Ramos (cell line): ENCODE data around the gene ATF7.

Source experiments
- in situ Hi-C: fragments of 300-500 bp; cut with MboI; formaldehyde crosslinking; loops from one replicate; pipeline ENCODE4 v1.14.3; 2022; ENCODE audit warnings: low sequenced_read_pairs; ENCODE audit not compliant: unreplicated experiment

Gene ATF7

DNA sequence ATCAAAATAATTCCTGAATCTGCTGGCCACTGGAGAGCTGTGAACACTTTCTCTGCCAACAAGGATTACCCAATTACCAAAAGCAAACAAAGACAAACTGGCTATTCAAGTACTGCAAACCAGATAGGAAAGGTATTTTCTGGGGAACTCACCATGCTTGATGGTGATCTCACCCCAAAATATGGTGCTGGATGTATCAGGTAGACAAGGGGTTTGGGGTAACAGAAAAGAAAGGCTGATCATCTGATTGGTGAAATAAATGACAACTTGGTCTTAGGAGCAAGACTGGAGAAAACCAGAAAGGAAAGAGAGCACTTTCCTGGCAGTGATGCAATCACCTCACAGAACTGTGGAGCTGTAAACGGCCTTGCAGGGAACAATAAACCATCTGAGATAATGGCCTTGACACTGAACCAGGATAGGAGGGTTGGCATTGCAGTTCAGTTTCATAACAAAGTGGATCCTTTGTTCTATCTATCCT, 87.9 kb downstream of the ATF7 start:
- in situ Hi-C loops: no loop called here

DNA sequence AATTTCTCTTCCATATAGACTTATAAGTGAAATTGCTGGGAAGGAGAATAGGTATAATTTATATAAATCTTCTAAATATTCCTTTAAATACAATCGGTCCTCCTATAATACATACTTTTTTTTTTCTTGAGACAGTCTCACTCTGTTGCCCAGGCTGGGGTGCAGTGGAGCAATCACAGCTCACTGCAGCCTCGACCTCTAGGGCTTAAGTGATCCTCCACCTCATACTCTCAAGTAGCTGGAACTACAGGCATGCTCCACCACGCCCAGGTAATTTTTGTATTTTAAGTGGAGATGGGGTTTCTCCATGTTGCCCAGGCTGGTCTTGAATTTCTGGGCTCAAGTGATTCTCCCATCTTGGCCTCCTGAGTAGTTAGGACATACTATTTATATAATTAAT, 89.2 kb downstream of the ATF7 start:
- in situ Hi-C loops: no loop called here

DNA sequence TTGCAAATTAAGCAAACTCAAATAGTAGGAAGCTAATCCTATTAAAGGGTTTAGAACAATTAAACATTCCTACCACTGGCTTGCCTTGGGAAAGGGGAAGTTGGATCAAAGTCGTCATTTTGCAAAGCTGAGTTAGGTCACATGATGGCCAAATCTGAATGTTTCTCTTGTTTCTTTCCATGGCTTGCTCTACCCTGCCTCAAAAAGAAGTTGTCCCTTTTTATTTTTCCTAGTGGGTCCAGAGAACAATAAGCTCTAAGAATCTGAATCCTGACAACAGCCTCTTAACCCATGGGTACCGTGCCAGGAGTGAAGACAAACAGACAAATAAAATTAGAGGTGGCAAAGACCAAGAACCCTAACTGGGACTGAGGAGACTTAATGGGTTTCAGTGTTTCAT, 92.7 kb downstream of the ATF7 start:
- in situ Hi-C loops: no loop called here

DNA sequence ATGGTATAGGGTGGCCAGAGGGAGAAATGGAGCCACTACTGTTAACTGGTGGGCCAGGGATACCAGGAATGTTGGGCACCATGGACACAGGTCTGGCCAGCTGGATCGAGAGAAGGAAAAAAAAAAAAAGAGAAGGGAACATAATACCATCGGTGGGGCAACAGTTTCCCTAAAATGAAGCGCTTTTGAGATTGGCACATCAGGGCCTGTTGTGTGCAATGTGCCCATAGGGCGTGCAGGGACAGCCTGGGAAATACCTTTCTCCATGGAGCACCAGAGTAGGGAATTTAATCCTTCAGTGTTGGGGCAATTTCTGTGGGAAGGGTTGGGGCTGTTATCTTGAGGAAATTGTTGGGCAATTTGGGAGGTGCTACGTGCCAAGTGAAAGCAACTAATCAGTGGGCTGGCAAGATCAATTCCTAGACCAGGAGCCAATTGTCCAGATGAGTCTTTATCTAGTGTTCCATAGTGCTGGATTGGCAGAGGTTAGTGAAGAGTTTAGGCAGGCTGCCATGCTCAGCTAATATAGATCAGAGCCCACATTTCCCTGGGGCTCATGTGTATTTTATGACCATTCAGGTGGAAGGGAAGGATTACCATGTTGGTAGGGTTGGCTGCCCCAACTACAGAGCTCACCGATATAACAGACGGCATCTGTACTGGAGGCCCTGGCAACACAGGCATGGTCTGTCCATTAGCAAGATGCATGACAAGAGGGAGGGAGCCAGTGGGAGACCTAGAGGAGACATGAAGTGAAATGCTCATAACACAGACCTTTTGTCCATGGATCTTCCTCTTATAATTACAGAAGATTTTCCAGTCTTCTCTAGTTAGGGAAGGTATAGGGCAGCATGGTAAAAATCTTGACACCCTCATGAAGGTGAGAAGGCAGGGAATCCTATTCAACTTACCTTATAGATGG, 93.4 kb downstream of the ATF7 start:
- in situ Hi-C loops: no loop called here

DNA sequence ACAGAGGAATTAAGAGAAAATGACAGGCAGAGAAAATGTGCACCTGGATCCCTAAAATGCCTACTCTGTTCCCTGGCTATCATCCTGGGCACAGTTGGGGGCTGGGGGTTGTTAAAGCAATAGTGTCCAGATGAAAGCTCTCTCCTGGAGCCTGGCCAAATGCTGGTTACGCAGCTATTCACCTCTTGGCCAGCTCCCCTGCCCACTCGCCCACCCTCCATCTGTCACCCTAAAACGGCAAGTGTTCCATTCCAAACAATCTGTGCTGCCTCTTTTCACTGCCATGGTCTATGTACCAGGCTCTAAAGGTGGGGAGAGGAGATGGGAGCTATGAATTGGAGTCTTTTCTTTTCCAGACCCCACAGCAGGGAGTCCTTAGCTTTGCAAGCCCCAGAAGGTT, 94.2 kb downstream of the ATF7 start:
- in situ Hi-C loops: no loop called here

DNA sequence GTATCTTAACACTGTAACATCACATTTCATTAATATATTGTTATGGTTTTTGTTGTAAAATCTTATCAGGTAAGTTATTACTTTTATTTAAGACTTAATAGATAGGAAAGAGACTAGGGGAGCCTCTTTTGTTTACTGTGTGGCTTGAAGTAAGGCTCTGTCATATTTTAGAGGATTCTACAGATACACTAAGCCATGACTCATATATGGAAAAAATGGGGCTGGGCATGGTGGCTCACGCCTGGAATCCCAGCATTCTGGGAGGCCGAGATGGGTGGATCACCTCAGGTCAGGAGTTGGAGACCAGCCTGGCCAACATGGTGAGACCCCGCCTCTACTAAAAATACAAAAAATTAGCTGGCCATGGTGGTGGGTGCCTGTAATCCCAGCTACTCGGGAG, 95.3 kb downstream of the ATF7 start:
- in situ Hi-C loops: no loop called here

DNA sequence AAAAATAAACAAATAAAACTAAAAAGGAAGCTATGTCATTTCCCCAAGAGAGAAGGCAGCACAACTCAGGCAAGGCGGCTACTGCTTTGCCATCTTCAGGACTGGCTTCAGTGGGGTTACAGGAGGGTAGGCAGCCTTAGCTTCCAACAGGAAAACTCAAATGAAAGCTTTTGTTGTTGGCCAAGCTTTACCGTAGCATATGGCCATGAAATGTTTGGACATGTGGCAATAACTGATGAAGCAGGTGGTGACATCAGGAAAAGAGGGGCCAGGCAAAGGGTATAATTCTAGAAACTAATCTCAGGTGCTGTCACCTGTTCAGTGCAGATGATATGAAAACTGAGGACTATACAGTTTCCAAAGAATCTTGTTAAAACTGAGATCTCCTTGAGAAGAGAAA, 96.1 kb downstream of the ATF7 start:
- in situ Hi-C loops: no loop called here

DNA sequence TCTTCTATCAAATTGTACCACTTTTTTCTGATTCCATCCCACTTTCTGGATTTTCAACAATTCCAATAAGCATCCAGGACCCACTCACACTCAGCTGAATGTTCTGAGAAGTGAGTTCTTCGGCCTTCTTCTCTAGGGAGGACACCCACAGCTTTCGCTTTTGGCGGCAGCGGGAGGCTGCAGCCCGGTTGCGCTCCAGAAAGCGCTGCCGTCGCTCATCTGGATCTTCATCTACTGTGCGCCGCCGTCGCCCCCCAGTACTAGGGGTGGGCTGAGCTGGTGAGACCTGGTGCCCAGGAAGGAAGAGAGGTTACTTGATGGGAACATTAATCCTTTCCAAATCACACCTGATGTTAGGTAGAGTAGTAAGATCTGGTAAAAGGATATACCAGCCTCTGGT, 101.7 kb downstream of the ATF7 start:
- in situ Hi-C loops: no loop called here

DNA sequence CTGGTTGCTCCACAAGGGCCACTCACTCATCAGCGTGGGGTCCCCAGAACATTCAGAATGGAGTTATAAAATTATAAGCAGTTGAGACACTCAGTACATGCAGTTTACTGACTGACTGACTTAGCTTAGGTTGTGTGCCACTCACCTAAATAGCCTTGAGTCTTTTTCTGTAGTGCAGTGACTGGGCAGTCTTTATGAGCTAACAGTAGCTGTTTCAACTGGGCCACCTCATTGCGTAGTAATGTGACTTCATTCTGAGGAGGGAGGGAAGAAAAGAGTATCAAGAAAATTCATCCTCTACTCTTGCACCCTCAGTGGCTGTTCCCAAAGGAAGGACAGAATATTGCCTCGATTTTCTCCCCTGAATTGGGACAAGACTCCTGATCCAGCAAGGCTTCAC, 103.1 kb downstream of the ATF7 start:
- in situ Hi-C loops: no loop called here

DNA sequence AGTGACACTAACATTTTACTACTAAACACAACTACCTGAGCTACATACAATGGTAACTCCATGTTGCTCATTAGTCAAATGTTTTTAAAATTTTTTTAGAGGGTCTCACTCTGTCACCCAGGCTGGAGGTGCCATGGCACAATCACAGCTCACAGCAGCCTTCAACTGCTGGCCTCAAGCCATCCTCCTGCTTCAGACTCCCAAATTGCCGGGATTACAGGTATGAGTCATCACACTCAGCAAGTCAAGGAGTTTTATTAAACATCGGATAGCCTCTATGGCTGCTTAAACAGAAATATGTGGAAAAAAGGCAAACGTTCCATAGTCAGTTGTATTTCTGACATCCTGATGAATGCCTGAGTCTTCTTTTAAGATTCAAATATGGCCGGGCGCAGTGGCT, 107.8 kb downstream of the ATF7 start:
- in situ Hi-C loops: no loop called here

DNA sequence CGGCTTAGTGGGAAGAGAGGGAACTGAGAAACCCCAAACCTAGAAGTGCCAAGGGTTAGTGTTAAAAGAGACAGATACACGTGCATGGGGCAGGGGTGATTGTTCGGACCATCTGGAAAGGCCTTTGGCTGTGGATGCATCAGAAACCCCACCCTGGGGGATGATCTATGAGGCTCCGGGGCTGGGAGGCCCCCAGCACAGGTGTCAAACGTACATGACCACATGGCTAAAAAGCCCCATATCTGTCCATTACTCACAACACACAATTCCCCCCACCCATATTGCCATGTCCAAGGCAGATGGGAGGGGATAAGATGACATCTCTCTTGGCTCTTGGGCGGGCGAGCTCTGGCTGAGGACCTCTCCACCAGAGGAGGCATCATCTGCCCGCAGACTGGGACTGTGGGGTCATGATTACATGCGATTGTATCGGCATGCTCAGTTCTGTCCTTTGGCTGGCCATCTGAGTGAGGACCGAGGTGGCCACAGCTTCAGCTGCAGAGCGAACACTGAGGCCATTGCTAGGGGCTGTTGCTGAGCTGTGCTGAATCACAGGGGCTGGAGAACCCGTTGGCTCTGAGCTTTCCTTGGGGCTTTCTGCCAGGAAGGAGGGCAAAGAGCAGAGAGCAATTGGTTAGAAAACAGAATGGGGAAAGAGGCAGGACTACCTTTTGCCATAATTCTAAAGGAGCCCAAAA, 109.3 kb downstream of the ATF7 start:
- in situ Hi-C loops: no loop called here

DNA sequence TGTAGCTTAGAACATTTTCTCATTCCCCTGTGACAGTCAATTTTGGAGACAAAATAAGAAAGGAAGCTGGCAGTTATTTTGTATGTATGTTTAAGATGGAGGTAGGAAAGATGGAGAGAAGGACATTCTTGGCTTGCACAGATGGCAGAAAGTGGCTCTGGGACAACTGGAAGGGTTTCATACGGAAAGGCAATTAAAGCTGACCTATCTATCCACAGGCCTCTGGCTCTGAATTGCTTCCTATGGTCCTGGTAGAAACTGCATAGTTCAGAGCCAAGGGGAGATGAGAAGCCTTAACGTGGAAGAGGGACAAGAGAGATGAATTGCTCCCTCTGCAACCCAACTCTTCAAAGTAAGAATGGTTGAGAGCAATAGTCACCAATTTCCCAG, 110.9 kb downstream of the ATF7 start:
- in situ Hi-C loops: no loop called here

DNA sequence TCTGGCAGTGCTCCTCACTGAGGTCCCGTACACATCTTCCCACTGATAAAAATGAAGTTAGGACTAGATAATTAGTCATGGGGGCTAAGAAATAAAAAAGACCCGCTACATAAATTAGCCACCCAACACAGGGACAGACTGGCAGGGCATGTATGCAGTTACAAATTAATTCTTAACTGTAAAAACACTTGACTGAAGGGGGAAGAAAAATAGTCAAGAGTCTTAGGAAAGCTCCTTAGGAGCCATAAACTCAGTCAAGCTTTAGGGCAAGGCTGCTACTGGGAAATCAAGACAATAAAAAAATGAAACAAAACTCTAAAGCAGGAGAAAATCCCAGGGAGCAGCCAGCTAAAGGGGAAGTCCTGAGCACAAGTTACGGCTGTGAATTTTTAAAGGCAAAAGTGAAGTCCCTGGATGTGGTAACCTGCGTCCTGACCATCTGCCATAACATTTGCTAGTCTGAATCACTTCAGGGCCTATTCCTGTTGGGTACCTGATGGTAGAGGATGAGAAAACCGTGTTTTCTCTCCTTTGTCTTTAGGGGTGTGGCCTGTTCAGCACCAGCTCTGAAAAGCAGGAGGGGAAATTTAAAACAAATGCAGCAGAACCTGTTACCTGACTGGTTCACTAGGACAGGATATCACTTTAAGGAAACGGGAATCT, 111.4 kb downstream of the ATF7 start:
- in situ Hi-C loops: no loop called here

DNA sequence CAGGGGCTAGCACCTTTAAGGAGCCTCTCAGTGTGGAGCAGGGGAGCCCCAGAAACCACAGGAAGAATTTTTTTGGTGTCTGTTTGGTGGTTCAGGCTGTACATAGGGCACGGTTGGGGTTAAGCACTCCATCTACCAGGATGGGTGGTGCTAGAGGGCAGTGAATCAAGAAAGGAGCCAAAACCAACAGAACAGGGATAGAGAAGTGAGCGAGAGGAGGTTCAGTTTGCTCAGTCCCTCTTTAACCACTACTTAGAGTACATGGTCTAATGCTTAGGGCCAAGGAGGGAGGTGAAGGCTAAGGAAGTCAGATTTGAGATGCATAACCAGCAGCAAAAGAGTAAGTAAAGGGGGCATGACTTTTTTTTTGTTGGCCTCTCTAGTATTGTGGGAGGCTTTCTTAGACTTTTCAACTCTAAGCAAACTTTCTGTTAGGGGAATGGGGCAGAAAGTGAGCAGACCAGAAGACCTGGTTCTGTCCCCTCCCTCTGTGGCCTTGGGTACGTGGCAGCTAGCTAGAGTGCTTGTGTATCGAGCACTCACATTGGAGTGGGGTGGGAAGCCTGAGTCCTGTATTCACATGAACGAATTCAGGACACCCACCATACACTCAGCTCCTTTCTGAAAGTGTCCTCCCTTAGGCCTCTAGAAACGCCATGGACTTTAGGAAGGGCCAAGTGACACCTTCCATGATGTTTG, 112.3 kb downstream of the ATF7 start:
- in situ Hi-C loops: no loop called here

DNA sequence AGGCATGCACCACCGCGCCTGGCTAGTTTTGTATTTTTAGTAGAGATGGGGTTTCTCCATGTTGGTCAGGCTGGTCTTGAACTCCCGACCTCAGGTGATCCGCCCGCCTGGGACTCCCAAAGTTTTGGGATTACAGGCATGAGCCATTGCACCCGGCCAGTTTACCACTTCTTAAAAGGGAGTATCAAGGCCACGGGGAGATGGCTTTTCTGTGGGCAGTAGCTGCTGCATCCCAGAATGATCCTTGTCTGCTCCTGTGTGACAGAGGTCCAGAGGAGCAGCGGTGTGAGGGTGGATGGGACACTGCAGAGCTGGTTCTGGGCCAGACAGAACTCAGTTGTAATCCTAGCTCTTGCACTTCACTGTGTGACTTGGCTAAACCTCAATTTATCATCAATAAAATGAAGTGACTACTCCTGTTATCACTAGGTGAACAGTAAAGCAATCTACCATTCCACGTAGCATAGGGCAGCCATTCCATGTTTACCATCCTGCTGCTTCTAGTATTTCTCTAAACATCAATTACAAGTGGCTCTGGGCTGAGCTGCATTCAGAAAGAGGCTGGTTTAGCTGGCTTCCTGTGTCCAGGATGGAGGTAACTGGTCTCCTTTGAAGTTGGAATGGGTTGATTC, 115.9 kb downstream of the ATF7 start:
- in situ Hi-C loops: no loop called here

DNA sequence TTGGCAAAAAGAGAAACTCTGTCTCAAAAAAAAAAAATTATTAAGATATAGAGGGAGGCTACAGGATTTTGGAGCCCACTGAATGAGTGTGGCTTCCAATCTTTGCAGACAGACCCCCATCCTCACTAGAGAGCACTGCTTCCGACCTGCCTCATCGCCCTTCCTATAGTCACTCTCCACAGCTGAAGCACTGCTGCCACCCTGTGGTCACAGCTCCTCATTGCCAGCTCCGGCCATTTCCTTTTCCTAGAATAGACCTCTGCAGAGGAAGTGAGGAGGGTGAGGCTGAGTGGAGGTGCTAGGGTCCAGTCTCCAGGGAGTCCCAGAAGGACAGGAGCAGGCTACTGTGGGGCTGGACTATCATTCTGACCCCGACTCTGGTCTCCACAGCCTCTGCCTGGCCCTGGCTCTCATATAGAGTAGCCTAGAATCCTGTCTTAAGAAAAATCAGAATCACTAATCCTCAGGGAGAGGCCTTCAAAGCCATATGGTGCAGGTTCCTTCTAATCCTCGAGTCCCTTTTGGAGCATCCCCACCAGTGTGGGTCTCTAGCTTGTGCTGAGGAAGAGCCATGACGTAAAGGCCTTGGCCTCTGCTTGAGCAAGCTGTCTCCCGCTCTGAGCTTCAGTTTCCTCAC, 117.5 kb downstream of the ATF7 start:
- in situ Hi-C loops: loop anchor here (5.0 kb wide), 1 partner anchor 161 kb away; no protein-coding TSS in a partner anchor

DNA sequence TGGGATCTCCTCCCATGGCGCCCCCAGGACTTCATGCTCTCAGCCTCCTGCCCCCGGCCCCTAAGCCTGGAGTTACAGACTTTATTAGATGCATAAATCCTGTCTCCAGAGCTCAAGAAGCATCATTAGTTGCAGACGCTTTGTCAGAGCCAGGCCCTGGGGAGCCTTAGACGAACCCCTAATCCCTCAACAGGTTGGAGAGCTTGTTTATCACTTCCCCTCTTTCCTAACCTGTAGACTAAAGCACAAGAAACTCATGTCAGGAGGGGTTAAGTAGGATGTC, 118.6 kb downstream of the ATF7 start:
- in situ Hi-C loops: loop anchor here (5.0 kb wide), 1 partner anchor 160 kb away; no protein-coding TSS in a partner anchor

DNA sequence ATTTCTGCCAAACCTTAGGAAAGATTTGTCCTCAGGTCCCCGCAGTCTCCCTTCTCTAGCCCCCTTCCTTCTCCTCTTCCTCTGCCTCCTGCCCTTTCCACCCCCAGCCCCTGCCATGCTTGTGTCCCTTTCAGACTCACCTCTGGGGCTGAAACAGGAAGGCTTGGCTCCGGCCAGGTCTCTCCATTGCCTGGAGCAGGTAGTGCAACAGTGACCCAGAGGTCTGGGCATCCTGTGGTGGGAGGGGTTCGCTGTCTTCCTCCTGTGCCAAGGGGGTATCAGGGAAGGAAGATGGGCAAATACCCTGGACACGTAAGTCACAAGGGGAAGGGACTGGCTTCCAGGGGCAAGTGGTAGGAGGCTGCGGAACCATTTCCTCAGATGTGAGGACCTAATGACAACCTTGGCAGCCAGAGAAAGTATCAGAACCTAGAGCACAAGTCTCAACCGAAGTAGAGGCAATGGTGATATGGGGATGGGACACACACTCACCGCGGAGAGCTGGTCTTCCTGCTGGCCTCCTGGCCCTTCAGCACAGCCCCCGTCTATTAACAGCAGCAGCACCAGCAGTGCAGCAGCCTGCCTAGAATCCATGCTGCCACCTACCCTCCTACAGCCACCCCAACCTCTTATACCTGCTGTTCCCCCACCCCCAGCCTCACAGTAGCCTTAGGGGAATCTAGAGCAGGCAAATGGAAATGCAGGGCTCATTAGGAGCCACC, 119.1 kb downstream of the ATF7 start, which contains the start of gene NPFF:
Gene NPFF, minus strand, starts transcription at position 604 of the 722 bp plus-strand sequence. Its CDS starts 10 bp downstream, at position 594.
- in situ Hi-C loops: loop anchor here (5.0 kb wide), 1 partner anchor 160 kb away; no protein-coding TSS in a partner anchor

DNA sequence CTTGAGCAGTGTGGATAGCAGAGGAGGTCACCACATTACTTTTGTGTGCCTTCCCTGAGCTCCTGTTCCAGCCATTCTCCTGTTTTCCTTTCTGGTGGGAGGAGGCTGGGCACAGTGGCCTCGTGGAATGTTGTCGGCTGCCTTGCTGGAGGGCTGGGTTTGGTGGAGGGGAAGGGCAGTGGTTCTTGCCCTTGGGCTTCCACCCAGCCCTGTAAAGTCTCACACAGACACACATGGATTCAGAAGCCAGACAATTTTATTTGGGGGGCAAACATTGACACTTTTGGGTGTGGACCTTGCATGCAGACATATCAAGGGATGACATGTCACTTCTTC, 119.8 kb downstream of the ATF7 start:
- in situ Hi-C loops: loop anchor here (5.0 kb wide), 1 partner anchor 159 kb away; no protein-coding TSS in a partner anchor
